Stimulated activated CD8-positive, alpha-beta memory T cell treated with anti-CD3 and anti-CD28 coated beads, Interleukin-7, amount 100 ng/mL, for 4 hours (primary cell): ENCODE data around the gene TTBK1.
"Not testable (repeated sequence)": the region's sequence is repeated elsewhere in the genome, so short reads cannot be mapped to it uniquely, and the experiment has no call there.

ENCODE experiments used
- DNase-seq, 2 donors: peaks; one replicate each; pipeline ENCODE4 v3.0.0-alpha.2; 2020; ENCODE audit warnings: low read depth in 2 of 2

TTBK1 gene

GRCh38 chr6:43287717-43288679, 44.7 kb downstream of the TTBK1 start:
- DNase-seq = no peak

GRCh38 chr6:43290339-43290904, 47.1 kb downstream of the TTBK1 start:
- no peak for DNase-seq

GRCh38 chr6:43290905-43291355, 47.6 kb downstream of the TTBK1 start:
- no peak for DNase-seq

- DNase-seq = no peak
Observed at GRCh38 chr6:43291708-43292107, 48.4 kb downstream of the TTBK1 start.

GRCh38 chr6:43292341-43292740, 49.1 kb downstream of the TTBK1 start:
- no peak for DNase-seq

- no peak for DNase-seq
Observed at GRCh38 chr6:43292763-43293318, 49.6 kb downstream of the TTBK1 start.

GRCh38 chr6:43293698-43294097, 50.4 kb downstream of the TTBK1 start:
- no peak for DNase-seq

- no peak for DNase-seq
Observed at GRCh38 chr6:43294536-43294935, 51.3 kb downstream of the TTBK1 start.

GRCh38 chr6:43295456-43295855, 52.2 kb downstream of the TTBK1 start:
- DNase-seq = no peak

- DNase-seq = no peak
Observed at GRCh38 chr6:43296780-43297497, 53.7 kb downstream of the TTBK1 start.

GRCh38 chr6:43297644-43298564, 54.6 kb downstream of the TTBK1 start, which contains the start of gene SLC22A7:
Gene SLC22A7, plus strand, starts transcription at chr6:43298260. Its CDS starts 99 bp downstream, at chr6:43298359.
- DNase-seq = no peak

GRCh38 chr6:43298565-43299337, 55.5 kb downstream of the TTBK1 start:
- no peak for DNase-seq

GRCh38 chr6:43299338-43300293, 56.3 kb downstream of the TTBK1 start:
- DNase-seq = no peak

GRCh38 chr6:43301081-43301870, 58.0 kb downstream of the TTBK1 start:
- no peak for DNase-seq

GRCh38 chr6:43302126-43302525, 58.8 kb downstream of the TTBK1 start:
- DNase-seq = no peak

GRCh38 chr6:43303006-43303405, 59.7 kb downstream of the TTBK1 start:
- DNase-seq = not testable (repeated sequence)

GRCh38 chr6:43303751-43304331, 60.6 kb downstream of the TTBK1 start:
- DNase-seq = no peak

- no peak for DNase-seq
Observed at GRCh38 chr6:43304361-43304760, 61.1 kb downstream of the TTBK1 start.
